Neural progenitor cell (in vitro differentiated cells): ENCODE results near the gene VTI1A. TPM values are rescaled to one million over a fixed set of nuclear protein-coding genes. Genes with fewer than 3 reads are reported as not detected.

Experiments
- DNase-seq: peaks from one replicate; pipeline ENCODE4 v3.0.0-alpha.2; 2016; ENCODE audit warnings: low spot score
- H2AFZ ChIP-seq: fragments of 200-600 bp; sonication (generic); replicated peaks from 2 replicates; pipeline ENCODE4 v1.6.1; 2016; ENCODE audit warnings: antibody characterized with exemption
- H3F3A ChIP-seq: fragments of 200-600 bp; sonication (generic); 2 replicates; pipeline ENCODE4 v1.6.1; 2016; ENCODE audit warnings: antibody characterized with exemption, low read depth
- H3K27ac ChIP-seq: fragments of 200-600 bp; sonication (generic); 2 replicates; pipeline ENCODE4 v1.5.1; 2016; ENCODE audit warnings: mild to moderate bottlenecking
- H3K27me3 ChIP-seq: fragments of 200-600 bp; sonication (generic); 2 replicates; pipeline ENCODE4 v1.6.1; 2016; ENCODE audit warnings: mild to moderate bottlenecking, moderate library complexity
- H3K36me3 ChIP-seq: fragments of 200-600 bp; sonication (generic); 2 replicates; pipeline ENCODE4 v1.5.1; 2016
- H3K4me1 ChIP-seq: fragments of 200-600 bp; sonication (generic); 2 replicates; pipeline ENCODE4 v1.6.1; 2016; ENCODE audit warnings: mixed run types
- H3K4me2 ChIP-seq: fragments of 200-600 bp; sonication (generic); 2 replicates; pipeline ENCODE4 v1.6.1; 2016
- H3K4me3 ChIP-seq: fragments of 200-600 bp; sonication (generic); 2 replicates; pipeline ENCODE4 v1.5.1; 2016
- H3K79me2 ChIP-seq: fragments of 200-600 bp; sonication (generic); 2 replicates; pipeline ENCODE4 v1.6.1; 2016; ENCODE audit warnings: low read depth
- H3K9ac ChIP-seq: fragments of 200-600 bp; sonication (generic); 2 replicates; pipeline ENCODE4 v1.6.1; 2016
- H3K9me3 ChIP-seq: fragments of 200-600 bp; sonication (generic); 2 replicates; pipeline ENCODE4 v1.5.1; 2016; ENCODE audit warnings: low read depth
- H4K20me1 ChIP-seq: fragments of 200-600 bp; sonication (generic); 2 replicates; pipeline ENCODE4 v1.6.1; 2016; ENCODE audit warnings: low read depth
- H3K27ac Mint-ChIP-seq: 3 replicates; pipeline ENCODE4 v1.8.0; 2021; ENCODE audit warnings: mixed read lengths
- H3K27me3 Mint-ChIP-seq: 2 replicates; pipeline ENCODE4 v1.8.0; 2022; ENCODE audit warnings: low read depth, mild to moderate bottlenecking, inconsistent platforms, moderate library complexity, mixed read lengths; ENCODE audit not compliant: insufficient read depth
- H3K36me3 Mint-ChIP-seq: 3 replicates; pipeline ENCODE4 v1.8.0; 2021; ENCODE audit warnings: mixed read lengths
- H3K4me1 Mint-ChIP-seq: 3 replicates; pipeline ENCODE4 v1.8.0; 2021; ENCODE audit warnings: mixed read lengths
- H3K4me3 Mint-ChIP-seq: 3 replicates; pipeline ENCODE4 v1.8.0; 2021; ENCODE audit warnings: mild to moderate bottlenecking, moderate library complexity, mixed read lengths
- H3K9me3 Mint-ChIP-seq: 3 replicates; pipeline ENCODE4 v1.8.0; 2020; ENCODE audit warnings: mixed read lengths
- EZH2 ChIP-seq: fragments of 200-600 bp; sonication (generic); IDR thresholded peaks from 2 replicates; pipeline ENCODE4 v1.6.1; 2017; ENCODE audit warnings: antibody characterized with exemption, mild to moderate bottlenecking, moderate library complexity
- EZH2phosphoT487 ChIP-seq: fragments of 200-600 bp; sonication (generic); IDR thresholded peaks from 2 replicates; pipeline ENCODE4 v1.6.1; 2017; ENCODE audit warnings: antibody characterized with exemption
- total RNA-seq: library from RNA; depleted of rRNA; stranded (reverse); fragments of >200 nt; gene quantifications from 2 replicates; pipeline ENCODE4 v1.2.3, GENCODE V29; 2015; ENCODE audit warnings: low replicate concordance
- TF ChIP-seq, protein P1 (sequence below): fragments of 200-600 bp; sonication (generic); IDR thresholded peaks from 2 replicates; pipeline ENCODE4 v1.5.1; 2017; ENCODE audit warnings: antibody characterized with exemption, mild to moderate bottlenecking

The VTI1A gene
- total RNA-seq, 1 donor from 2014 or later: 28.8 TPM

GRCh38 chr10:112771733-112772132 is 324.7 kb downstream of the VTI1A start:
- peaks cover 15% of the 10 kb centered on the region for H3K4me1 Mint-ChIP-seq
- TF ChIP-seq, protein P1, sequence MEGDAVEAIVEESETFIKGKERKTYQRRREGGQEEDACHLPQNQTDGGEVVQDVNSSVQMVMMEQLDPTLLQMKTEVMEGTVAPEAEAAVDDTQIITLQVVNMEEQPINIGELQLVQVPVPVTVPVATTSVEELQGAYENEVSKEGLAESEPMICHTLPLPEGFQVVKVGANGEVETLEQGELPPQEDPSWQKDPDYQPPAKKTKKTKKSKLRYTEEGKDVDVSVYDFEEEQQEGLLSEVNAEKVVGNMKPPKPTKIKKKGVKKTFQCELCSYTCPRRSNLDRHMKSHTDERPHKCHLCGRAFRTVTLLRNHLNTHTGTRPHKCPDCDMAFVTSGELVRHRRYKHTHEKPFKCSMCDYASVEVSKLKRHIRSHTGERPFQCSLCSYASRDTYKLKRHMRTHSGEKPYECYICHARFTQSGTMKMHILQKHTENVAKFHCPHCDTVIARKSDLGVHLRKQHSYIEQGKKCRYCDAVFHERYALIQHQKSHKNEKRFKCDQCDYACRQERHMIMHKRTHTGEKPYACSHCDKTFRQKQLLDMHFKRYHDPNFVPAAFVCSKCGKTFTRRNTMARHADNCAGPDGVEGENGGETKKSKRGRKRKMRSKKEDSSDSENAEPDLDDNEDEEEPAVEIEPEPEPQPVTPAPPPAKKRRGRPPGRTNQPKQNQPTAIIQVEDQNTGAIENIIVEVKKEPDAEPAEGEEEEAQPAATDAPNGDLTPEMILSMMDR: no peak
- TF ChIP-seq EZH2phosphoT487 (no peak), EZH2 (no peak)
- Histone ChIP-seq H3K36me3 (no peaks in the 10 kb centered on the region), H4K20me1 (no peaks in the 10 kb centered on the region), H3K27me3 (no peaks in the 10 kb centered on the region), H2AFZ (no peak overlapping the region), H3K4me2 (no peak overlapping the region), H3K4me1 (peaks cover 9% of the 10 kb centered on the region), H3K9me3 (no peaks in the 10 kb centered on the region), H3K27ac (no peak overlapping the region), H3K9ac (no peak overlapping the region), H3K79me2 (no peaks in the 10 kb centered on the region), H3K4me3 (no peak overlapping the region), H3F3A (peaks cover 10% of the 10 kb centered on the region)
- no peaks in the 10 kb centered on the region for H3K27me3 Mint-ChIP-seq
- peaks cover 7% of the 10 kb centered on the region for H3K36me3 Mint-ChIP-seq
- H3K9me3 Mint-ChIP-seq: peaks cover 4% of the 10 kb centered on the region
- no peak overlapping the region for H3K27ac Mint-ChIP-seq
- no peak for DNase-seq
- no peak overlapping the region for H3K4me3 Mint-ChIP-seq

DNA sequence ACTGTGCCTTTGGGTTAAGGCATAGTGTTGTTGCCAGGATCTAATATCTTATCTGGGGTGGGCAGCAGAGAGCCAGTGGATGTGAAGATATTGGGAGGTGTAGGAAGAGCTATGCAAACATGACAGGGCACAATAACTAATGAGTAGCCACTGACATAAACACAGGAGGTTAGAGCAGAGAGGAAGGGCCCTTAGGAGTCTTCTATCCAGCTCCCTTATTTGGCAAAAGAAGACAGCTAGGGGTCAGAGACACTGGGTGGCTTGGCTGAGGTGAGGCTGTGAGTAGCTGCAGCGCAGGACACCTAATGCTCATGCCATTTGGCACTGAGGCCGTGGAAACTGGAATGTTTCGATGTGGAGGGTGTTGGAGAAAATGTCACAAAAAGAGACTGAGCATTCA is 326.8 kb downstream of the VTI1A start:
- Mint-ChIP-seq H3K27ac (no peak overlapping the region), H3K36me3 (peaks cover 7% of the 10 kb centered on the region), H3K27me3 (no peaks in the 10 kb centered on the region), H3K4me3 (no peak overlapping the region), H3K9me3 (peaks cover 4% of the 10 kb centered on the region), H3K4me1 (peaks cover 15% of the 10 kb centered on the region)
- no peak for DNase-seq
- Histone ChIP-seq H3K4me3 (no peak overlapping the region), H3K4me1 (no peaks in the 10 kb centered on the region), H2AFZ (no peak overlapping the region), H3K79me2 (no peaks in the 10 kb centered on the region), H3K9me3 (no peaks in the 10 kb centered on the region), H3F3A (no peaks in the 10 kb centered on the region), H4K20me1 (no peaks in the 10 kb centered on the region), H3K36me3 (no peaks in the 10 kb centered on the region), H3K4me2 (no peak overlapping the region), H3K27me3 (no peaks in the 10 kb centered on the region), H3K27ac (no peak overlapping the region), H3K9ac (no peak overlapping the region)
- no peak for TF ChIP-seq EZH2
- no peak for TF ChIP-seq EZH2phosphoT487
- TF ChIP-seq, protein P1: no peak

DNA sequence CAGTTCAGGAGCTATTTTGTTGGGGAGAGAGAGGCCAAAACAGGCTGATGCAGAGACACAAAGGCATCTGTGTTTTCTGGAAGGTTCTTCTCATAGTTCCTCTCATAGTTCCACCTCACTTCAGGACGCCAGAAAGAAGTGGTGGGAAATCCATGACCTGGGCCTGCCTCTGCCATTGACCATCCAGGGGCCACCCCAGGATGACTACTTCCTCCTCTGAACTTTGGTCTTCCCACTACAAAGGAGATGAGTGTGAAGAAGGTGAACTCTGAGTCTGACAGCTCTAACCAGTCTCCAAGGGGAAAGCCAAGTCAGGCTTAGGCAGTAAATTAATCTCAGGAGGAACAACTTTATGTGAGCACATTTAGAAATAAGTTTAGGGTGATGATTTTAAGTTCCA is 327.2 kb downstream of the VTI1A start:
- H3K9me3 Mint-ChIP-seq: peaks cover 4% of the 10 kb centered on the region
- no peaks in the 10 kb centered on the region for H4K20me1 ChIP-seq
- no peak overlapping the region for H2AFZ ChIP-seq
- no peak overlapping the region for H3K27ac Mint-ChIP-seq
- no peaks in the 10 kb centered on the region for H3F3A ChIP-seq
- no peak overlapping the region for H3K4me2 ChIP-seq
- no peak overlapping the region for H3K4me3 Mint-ChIP-seq
- H3K4me1 Mint-ChIP-seq: peaks cover 15% of the 10 kb centered on the region
- H3K9me3 ChIP-seq: no peaks in the 10 kb centered on the region
- H3K4me3 ChIP-seq: no peak overlapping the region
- no peaks in the 10 kb centered on the region for H3K27me3 ChIP-seq
- no peaks in the 10 kb centered on the region for H3K36me3 ChIP-seq
- H3K36me3 Mint-ChIP-seq: peaks cover 7% of the 10 kb centered on the region
- H3K79me2 ChIP-seq: no peaks in the 10 kb centered on the region
- H3K9ac ChIP-seq: no peak overlapping the region
- no peaks in the 10 kb centered on the region for H3K27me3 Mint-ChIP-seq
- H3K27ac ChIP-seq: no peak overlapping the region
- DNase-seq: no peak
- no peaks in the 10 kb centered on the region for H3K4me1 ChIP-seq
- no peak for TF ChIP-seq EZH2
- TF ChIP-seq, protein P1: no peak
- no peak for TF ChIP-seq EZH2phosphoT487
